Activated CD8-positive, alpha-beta memory T cell treated with anti-CD3 and anti-CD28 coated beads, Interleukin-2, amount 50 U/mL, for 1 hour (primary cell): ENCODE data around the gene MGMT.

Experiments used
- DNase-seq: peaks from one replicate; pipeline ENCODE4 v3.0.0-alpha.2; 2020; ENCODE audit errors: extremely low read depth

The MGMT gene

GRCh38 chr10:129685271-129685670 lies 218.2 kb downstream of the MGMT start:
- no peak for DNase-seq

GRCh38 chr10:129689671-129690071 lies 222.6 kb downstream of the MGMT start:
- DNase-seq = no peak

- no peak for DNase-seq
Observed at GRCh38 chr10:129690248-129691070, 223.4 kb downstream of the MGMT start.

- DNase-seq = no peak
Observed at GRCh38 chr10:129692695-129693094, 225.7 kb downstream of the MGMT start.

- DNase-seq = no peak
Observed at GRCh38 chr10:129693382-129693781, 226.3 kb downstream of the MGMT start.

- no peak for DNase-seq
Observed at GRCh38 chr10:129694184-129694583, 227.1 kb downstream of the MGMT start.

GRCh38 chr10:129694691-129695243 lies 227.7 kb downstream of the MGMT start:
- no peak for DNase-seq

- DNase-seq = no peak
Observed at GRCh38 chr10:129695671-129696070, 228.6 kb downstream of the MGMT start.

- DNase-seq = no peak
Observed at GRCh38 chr10:129696636-129697035, 229.6 kb downstream of the MGMT start.

GRCh38 chr10:129697463-129698247 lies 230.6 kb downstream of the MGMT start:
- DNase-seq = no peak

- DNase-seq = no peak
Observed at GRCh38 chr10:129699722-129700340, 232.8 kb downstream of the MGMT start.

- DNase-seq = no peak
Observed at GRCh38 chr10:129702605-129703004, 235.6 kb downstream of the MGMT start.

GRCh38 chr10:129703287-129704137 lies 236.5 kb downstream of the MGMT start:
- DNase-seq = no peak

GRCh38 chr10:129704225-129704624 lies 237.2 kb downstream of the MGMT start:
- DNase-seq = no peak

- DNase-seq = no peak
Observed at GRCh38 chr10:129704786-129705525, 237.9 kb downstream of the MGMT start.

- DNase-seq = no peak
Observed at GRCh38 chr10:129705676-129706075, 238.6 kb downstream of the MGMT start.

GRCh38 chr10:129706081-129706480 lies 239.0 kb downstream of the MGMT start:
- no peak for DNase-seq

GRCh38 chr10:129706523-129706922 lies 239.5 kb downstream of the MGMT start:
- no peak for DNase-seq

- DNase-seq = no peak
Observed at GRCh38 chr10:129707406-129708388, 240.7 kb downstream of the MGMT start.
